Eye (tissue), 1 donor: ENCODE measurements around the gene FH.

Source experiments
- DNase-seq: peaks from one replicate; pipeline ENCODE4 v3.0.0-alpha.2; 2015

The FH gene

DNA sequence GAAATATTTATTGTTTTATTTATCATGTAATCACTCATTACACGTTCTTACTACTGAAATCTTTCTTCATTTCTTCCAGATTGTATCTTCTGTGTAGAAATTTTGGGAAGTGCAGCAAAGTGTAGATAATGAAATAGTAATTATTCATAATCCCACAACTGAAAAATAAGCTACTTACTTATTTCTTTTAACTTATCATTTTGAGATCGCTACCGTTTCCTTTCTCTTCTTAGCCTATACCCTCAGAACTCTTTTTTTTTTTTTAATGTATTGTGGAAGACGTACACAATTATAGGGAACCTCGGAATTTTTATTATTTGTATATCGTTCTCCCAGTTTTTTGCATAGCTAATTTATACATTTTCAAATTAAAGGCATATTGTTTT lies 518 bp upstream of the FH start:
- DNase-seq: no peak

GRCh38 chr1:241518476-241519307 lies 863 bp downstream of the FH start:
- peak; percentile 56 for DNase-seq

GRCh38 chr1:241513378-241513777 lies 6.2 kb downstream of the FH start:
- DNase-seq: no peak

DNA sequence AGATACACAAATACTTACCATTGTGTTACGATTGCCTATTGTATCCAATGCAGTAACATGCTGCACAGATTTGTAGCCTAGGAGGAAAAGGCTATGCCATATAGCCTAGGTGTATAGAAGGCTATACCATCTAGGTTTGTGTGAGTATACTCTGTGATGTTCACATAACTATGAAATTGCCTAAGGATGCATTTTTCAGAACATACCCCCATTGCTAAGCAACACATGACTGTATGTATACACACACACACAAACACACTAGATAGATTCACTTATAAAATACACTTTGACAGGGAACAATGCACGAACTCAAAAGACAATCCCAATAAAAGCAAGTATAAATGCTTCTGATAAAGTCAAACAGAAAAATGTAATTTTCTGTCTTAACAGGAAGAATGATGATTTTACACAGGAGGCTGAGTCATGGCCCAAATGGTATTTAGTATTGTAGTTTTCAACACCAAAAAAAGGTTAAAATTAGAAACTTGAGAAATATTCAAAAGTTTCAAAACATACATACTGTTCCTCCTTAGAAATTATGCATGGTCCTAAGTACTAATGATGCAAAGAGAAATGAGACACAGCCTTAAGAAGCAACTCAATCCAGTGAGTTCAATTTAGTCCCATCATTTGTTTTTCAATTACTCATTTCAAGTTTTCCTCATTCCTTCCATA lies 12.2 kb downstream of the FH start:
- DNase-seq: no peak

DNA sequence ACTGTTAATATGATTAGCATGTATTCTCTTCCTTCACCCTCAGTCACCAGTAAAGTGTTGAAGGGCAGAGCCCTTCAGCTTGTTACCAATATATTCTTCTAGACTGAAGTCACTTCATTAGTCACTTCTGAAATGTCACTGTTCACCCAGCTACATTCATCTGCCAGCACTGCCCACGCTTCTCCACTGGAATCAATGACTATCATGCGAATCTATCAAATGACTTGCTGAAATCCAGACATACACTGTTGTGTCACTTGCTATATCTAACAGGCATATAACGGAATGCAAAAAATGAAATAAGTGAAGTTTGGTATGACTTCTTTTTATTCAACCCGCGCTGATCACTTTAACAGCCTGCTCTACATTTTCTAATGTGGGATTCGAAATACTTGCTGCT lies 16.1 kb downstream of the FH start:
- DNase-seq: no peak

DNA sequence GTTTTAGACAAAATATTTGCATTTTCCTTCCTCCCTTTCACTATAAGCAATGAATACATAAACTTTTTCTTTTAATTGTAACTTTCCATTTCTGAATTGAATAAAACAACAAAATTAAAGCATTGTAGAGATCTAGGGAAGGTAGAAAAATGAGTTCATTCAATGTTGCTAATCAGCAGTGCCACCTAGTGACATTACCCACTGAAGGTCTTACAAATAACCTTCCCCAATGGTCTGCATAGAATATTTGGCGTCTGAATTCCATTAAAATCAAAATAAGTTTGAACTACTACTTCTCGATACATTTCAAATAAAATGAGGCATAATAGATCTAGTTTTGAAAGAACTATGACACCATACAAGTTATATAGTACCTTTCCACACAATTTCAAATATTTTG lies 19.6 kb downstream of the FH start:
- peak; percentile 71 for DNase-seq

DNA sequence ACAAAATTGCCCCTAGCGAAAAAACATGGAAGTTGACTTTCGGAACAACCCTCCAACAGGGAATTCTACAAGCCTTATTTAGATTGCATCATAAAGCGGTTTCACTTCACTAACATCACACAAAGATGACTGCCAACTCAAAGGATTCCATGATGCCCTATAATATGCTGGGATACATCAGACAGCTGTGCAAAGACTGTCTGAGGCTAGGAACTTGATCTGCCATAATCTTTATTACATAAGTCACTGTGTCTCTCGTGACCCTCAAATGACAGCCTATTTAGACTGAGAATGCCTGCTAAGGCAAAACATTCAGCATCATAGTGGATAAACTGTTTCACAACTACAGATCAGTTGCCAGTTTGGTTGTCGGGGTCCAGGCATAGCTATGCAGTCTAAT lies 23.8 kb downstream of the FH start:
- no peak for DNase-seq

DNA sequence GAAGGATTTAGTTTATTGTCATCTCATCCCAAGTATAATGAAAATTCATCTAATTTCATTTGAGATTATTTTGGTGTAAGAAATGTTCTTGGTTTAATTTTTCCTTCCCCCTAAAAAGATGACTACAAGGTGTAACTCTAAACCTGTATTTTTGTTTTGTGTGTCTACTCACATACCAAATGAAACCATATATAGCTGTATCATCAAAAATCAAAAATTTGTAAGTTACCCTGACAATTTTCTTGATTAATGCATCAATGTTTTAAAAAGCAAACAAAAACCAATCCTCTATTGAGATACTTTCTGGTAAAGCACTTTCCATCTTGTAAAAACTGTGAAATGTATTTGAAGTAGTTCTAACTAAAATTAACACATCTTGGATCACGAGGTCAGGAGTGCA lies 30.8 kb downstream of the FH start:
- DNase-seq: no peak

GRCh38 chr1:241485554-241485992 lies 34.0 kb downstream of the FH start:
- no peak for DNase-seq

DNA sequence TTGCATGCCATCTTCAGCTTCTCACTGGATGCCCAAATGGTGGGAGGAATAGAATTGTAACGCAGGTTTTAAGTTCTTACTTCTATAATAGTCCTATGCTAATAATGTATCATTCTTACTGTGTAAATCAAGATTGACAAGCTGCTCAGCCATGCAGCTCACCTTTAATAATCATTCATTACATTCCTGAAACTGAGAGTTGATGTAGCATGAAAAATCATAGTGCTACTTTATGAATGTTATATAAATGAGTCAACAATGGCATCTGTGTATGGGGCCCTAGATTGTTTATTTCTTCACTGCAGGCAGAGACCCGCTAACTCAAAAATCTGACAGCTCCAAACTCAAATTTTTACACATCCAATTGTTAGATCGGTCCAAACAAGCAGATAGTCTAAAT lies 34.4 kb downstream of the FH start:
- DNase-seq: no peak

GRCh38 chr1:241482761-241483250 lies 36.7 kb downstream of the FH start:
- DNase-seq: no peak

GRCh38 chr1:241479294-241479693 lies 40.3 kb downstream of the FH start:
- no peak for DNase-seq

- DNase-seq: no peak
These were observed 43.9 kb downstream of the FH start for GRCh38 chr1:241475671-241476070.

DNA sequence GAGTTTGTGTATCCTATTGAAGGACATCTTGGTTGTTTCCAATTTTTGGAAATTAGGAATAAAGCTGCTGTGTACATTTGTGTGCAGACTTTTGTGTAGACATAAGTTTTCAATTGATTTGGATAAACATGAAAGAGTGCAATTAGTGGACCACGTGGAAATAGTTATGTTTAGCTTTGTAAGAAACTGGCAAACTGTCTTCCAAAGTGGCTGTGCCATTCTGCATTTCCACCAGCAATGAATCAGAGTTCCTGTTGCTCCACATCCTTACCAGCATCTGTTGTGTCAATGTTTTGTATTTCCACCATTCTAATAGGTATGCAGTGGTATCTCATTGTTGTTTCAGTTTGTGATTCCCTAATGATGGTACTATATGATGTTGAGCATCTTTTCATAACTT lies 46.5 kb downstream of the FH start:
- DNase-seq: no peak

GRCh38 chr1:241470908-241471590 lies 48.5 kb downstream of the FH start:
- no peak for DNase-seq

GRCh38 chr1:241470361-241470760 lies 49.2 kb downstream of the FH start:
- DNase-seq: peak; percentile 29

GRCh38 chr1:241465673-241466072 lies 53.9 kb downstream of the FH start:
- DNase-seq: no peak

DNA sequence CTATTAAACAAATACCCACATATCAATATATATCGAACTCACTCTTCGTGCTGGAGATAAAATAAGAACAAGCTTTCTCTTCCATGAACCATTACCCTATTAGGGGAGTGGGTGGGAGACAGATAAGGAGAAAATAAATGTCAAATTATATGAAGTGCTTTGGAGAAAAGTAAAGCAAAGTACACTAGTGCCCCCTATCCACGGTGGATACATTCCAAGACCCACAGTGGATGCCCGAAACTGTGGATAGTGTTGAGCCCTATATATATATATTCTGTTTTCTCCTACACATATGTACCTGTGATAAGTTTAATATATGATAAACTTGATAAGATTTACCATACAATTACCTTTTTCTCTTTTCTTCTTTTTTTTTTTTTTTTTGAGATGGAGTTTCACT lies 54.6 kb downstream of the FH start:
- no peak for DNase-seq

DNA sequence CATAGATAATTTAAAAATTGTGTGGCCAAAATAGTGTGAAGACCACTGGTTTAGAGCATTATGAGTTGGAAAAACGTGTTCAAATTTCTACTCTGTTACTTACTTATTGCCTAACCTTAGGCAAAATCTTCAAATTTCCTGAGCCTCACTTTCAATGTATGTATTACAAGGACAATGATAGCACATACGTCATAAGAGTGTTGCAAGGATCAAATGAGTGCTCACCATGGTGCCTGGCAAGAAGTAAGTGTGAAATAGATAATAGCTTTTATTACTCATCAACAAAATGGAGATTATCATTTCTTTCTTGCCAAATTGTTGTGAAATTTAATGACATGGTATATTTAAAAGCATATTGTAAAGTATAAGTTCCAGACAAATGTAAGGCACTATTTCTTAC lies 57.2 kb downstream of the FH start:
- no peak for DNase-seq

GRCh38 chr1:241460098-241460873 lies 59.3 kb downstream of the FH start:
- DNase-seq: no peak

GRCh38 chr1:241459186-241459802 lies 60.3 kb downstream of the FH start:
- no peak for DNase-seq

DNA sequence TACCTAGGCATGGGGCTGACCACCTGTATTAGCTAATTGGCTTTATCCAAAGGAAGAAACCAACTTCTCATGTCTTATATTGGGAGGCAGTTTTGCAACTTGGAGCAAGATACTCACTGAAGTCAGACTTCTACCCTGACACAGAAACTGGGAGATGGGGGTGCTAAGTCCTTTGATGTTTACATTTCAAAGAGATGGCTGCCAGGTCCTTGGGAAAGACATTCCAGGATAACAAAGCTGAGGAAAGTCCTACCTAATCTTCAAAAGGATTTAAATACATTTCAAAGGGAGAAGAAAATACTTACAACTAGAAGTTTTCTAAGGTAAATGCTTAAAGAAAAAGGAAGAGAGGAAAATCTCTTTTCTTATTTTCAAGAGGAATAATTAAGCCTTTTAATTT lies 62.1 kb downstream of the FH start:
- DNase-seq: no peak

GRCh38 chr1:241456743-241457142 lies 62.8 kb downstream of the FH start:
- DNase-seq: no peak
